HAP-1 (cell line): ENCODE data around the gene PRMT9.

ENCODE experiments used
- DNase-seq, 2 experiments: peaks; one replicate each; pipeline ENCODE4 v3.0.0-alpha.2; 2016 to 2020; ENCODE audit warnings: low spot score in 2 of 2
- H3K27me3 ChIP-seq: fragments of 250-450 bp; sonication (Bioruptor Pico); 2 replicates; pipeline ENCODE4 v1.5.1; 2020; ENCODE audit warnings: low read depth, mild to moderate bottlenecking, moderate library complexity
- H3K36me3 ChIP-seq: fragments of 250-450 bp; sonication (Bioruptor Pico); replicated peaks from 2 replicates; pipeline ENCODE4 v1.5.1; 2020; ENCODE audit warnings: mild to moderate bottlenecking
- H3K4me1 ChIP-seq: fragments of 250-450 bp; sonication (Bioruptor Pico); 2 replicates; pipeline ENCODE4 v1.5.1; 2020; ENCODE audit warnings: mild to moderate bottlenecking
- H3K4me3 ChIP-seq: fragments of 250-450 bp; sonication (Bioruptor Pico); 2 replicates; pipeline ENCODE4 v1.5.1; 2020; ENCODE audit warnings: mild to moderate bottlenecking, moderate library complexity
- H3K9me3 ChIP-seq: fragments of 250-450 bp; sonication (Bioruptor Pico); 2 replicates; pipeline ENCODE4 v1.5.1; 2020; ENCODE audit warnings: mild to moderate bottlenecking, moderate library complexity
- in situ Hi-C: fragments of 300-500 bp; cut with MboI; formaldehyde crosslinking; loops from 3 replicates; pipeline ENCODE4 v1.14.3; 2020; ENCODE audit warnings: low sequenced_read_pairs, inconsistent platforms, mixed read lengths

Gene PRMT9

DNA sequence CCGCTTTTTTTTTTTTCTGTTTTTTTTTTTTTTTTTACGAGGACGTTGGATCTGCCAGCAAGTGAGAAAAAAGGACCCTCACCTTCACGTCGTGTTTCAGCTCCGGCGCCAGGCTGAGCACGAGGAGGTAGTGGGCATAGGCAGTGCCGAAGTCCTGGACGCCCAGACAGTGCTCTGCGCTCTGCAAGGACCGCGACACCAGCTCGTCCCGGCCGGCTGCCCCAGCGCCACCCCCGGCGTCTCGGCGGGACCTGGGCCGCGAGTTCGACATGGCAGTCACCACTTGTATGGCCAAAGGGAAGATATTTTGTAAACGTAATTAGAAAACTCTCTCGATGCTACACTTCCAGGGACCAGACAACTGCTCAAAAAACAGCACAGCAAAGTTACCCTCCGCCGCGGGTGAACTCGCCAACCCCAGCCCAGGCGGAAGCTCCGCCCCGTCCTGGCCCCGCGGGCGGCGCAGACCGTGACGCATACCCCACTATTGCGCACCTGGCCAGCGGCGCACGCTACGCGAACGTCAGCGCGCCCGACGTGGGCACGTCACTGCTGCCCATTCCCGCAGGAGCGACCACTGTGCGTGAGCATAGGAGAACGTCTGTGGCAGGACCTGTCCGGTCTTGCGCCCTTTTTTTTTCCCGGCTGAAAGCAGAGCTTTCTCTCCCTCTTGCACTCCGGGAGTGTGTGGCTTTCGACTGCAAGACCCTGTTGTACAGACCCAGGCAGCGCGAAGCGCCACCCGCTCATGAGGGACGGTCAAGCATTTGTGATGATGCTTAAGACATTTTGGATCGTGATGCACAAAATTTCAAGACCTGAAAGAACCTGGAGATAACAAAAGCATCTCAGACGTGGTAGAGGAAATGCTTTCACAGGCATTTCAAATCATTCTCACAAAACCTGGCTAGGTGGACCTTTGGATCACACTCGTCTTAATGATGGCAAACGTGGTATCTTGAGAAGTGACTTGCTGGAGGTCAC is at the start of gene PRMT9:
PRMT9 (minus strand) TSS at position 447 of the 984 bp plus-strand sequence; CDS start at position 271, 176 bp downstream.
- peak within 1 kb of the TSS; percentile 81 for H3K4me3 ChIP-seq
- peak; percentile 87 to 93 for DNase-seq
- no peaks in the 10 kb centered on the region for H3K27me3 ChIP-seq
- in situ Hi-C loops = no loop called here
- no peaks in the 10 kb centered on the region for H3K36me3 ChIP-seq
- H3K4me1 ChIP-seq = peaks cover 12% of the 10 kb centered on the region
- H3K9me3 ChIP-seq = no peaks in the 10 kb centered on the region

DNA sequence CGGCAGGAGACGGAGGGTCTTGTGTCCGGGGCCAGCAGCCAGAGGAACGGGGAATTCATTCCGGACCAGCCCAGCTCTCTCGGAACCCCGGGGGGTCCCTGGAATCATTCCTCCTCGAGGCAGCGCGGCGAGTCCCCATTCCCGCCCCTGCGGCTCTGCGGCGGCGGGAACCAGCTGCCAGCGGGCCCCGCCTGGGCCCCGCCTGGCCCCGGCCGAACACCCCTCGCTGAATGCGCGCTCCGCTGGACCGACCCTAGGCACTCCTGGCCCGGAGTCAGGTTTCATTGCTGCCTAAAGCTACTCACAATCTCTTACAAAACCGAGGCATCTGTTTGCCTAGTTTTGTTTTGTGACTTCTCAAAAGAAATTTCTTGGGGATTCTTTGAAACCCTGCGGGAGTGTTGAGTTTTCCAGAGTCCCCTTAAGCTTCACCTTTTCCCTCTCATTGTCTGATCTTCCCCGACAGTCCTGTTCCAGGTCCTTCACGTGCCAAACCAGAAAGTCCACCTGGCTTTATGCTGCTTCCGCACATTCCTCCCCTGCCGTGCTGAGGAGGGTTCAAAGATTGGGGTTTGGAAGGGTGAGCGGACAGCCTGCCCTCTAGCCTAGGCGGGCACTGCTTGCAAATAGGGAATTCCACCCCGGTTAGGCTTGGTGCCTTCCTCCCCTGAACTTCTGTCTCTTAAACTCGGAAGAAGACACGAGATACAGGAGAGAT is 48.7 kb upstream of the PRMT9 start:
- in situ Hi-C loops = no loop called here
- H3K36me3 ChIP-seq = no peaks in the 10 kb centered on the region
- peak overlapping the region; percentile 75 for H3K4me3 ChIP-seq
- peak; percentile 32 to 65 for DNase-seq
- no peaks in the 10 kb centered on the region for H3K9me3 ChIP-seq
- no peaks in the 10 kb centered on the region for H3K27me3 ChIP-seq
- peaks cover 39% of the 10 kb centered on the region for H3K4me1 ChIP-seq

DNA sequence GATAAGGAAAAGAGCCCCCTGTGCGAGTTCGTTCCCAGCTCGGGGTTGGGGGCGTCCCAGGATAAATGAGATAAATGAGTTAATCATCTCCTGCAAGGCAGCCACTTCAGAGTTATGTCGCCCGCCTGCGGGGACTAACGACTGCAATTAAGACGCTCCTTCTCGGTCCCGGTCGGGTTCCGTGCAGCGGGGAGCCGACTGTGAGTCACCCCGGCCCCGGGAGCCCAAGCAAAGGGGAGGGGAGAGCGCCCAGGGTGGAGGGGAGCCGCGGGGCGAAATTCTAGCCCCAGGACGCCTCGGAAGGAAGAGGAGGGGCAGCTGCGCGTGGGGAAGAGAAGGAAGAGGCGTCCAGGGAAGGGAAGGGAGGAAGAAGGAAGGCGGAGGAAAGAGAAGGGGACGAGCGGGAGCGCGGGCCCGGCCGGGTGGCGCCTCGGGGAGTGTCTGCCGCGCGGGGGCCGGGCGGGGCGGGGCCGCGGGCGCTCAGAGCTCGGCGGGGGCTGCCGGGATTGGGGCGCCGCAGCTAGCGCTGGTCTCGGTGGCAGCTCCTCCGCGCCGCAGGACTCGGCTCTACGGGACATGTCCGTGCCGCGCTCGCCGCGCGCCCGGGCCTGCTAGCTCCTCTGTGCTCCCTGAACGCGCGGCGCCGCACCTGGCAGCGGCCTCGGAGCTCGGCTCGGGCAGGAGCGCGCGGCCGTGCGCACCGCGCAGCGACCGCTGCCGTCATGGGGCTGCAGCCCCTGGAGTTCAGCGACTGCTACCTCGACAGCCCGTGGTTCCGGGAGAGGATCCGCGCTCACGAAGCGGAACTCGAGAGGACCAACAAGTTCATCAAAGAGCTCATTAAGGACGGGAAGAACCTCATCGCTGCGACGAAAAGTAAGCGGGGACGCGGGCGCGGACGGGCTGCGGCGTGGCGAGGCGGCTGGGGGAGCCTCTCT is 47.9 kb upstream of the PRMT9 start, which contains the start of gene ARHGAP10:
ARHGAP10 (plus strand) TSS at position 509 of the 938 bp plus-strand sequence; CDS start at position 723, 214 bp downstream.
- peak; percentile 45 to 75 for DNase-seq
- Histone ChIP-seq H3K27me3 (no peaks in the 10 kb centered on the region), H3K4me1 (peaks cover 39% of the 10 kb centered on the region), H3K9me3 (no peaks in the 10 kb centered on the region), H3K4me3 (peak within 1 kb of the TSS; percentile 75), H3K36me3 (no peaks in the 10 kb centered on the region)
- in situ Hi-C loops = no loop called here

DNA sequence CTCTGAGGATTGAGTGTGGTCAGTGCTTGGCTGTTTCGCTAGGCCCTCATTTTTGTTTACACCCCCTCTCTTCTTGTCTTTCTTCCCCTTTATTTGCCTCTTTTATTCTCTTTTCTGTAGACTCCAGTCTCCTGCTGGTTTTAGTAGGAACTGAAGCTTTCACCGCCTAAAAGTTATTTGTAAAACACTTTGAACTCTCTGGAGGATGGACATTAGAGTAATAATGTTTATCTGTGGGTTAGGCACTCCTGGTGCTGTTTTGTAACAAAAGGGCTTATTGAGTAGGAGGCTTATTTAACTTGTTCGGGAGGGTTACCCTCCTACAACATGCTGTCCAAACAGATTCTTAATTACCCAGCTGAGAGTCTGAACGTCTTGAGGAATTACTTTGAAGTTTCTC is 46.4 kb upstream of the PRMT9 start:
- in situ Hi-C loops = no loop called here
- DNase-seq = no peak
- no peak overlapping the region for H3K4me3 ChIP-seq
- H3K27me3 ChIP-seq = no peaks in the 10 kb centered on the region
- H3K36me3 ChIP-seq = no peaks in the 10 kb centered on the region
- H3K9me3 ChIP-seq = no peaks in the 10 kb centered on the region
- H3K4me1 ChIP-seq = peaks cover 30% of the 10 kb centered on the region

DNA sequence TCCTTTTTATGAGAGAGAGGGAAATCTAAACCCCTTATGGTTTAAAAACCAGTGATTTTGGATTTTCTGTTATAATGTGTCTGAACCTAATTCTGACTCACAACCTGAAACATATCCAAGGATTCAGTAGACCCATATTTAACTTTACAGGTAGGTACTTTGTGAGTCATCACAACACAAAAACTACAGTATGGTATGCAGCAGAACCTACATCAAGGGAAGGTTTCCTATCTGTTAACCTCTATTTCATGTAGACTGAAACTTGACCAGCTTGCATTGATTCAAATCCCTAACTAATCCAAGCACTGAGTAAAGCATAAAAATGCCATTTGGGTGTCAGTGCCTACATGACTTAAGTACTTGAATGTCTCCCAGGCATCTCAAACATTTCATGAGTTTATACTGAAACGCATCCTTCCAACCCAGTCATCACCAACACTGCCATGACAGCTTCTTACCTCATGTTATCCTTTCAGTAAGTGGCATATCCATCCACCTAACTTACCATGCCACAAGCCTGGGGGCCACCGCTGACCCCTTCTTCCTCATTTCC is 43.6 kb upstream of the PRMT9 start:
- no peaks in the 10 kb centered on the region for H3K36me3 ChIP-seq
- H3K4me3 ChIP-seq = no peak overlapping the region
- in situ Hi-C loops = no loop called here
- H3K4me1 ChIP-seq = peaks cover 12% of the 10 kb centered on the region; the same call in 1 of the 2 replicates
- no peaks in the 10 kb centered on the region for H3K9me3 ChIP-seq
- no peak for DNase-seq
- H3K27me3 ChIP-seq = no peaks in the 10 kb centered on the region

DNA sequence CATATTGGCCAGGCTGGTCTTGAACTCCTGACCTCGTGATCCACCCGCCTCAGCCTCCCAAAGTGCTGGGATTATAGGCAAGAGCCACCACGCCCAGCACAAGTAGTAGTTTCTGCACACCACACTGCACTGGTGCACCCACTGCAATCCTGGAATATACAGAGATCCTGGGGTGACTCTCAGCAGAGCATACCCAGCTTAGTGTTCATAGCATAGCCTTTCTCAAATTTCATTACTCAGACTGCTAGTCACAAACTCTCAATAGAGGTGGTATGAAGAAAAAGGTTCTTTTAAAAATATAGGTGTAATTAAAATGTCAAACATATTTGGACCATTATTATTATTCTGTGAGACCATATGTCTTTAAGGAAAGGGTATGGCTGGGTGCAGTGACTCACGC is 41.7 kb upstream of the PRMT9 start:
- H3K4me3 ChIP-seq = no peak overlapping the region
- in situ Hi-C loops = no loop called here
- H3K9me3 ChIP-seq = no peaks in the 10 kb centered on the region
- H3K27me3 ChIP-seq = no peaks in the 10 kb centered on the region
- DNase-seq = no peak
- H3K36me3 ChIP-seq = no peaks in the 10 kb centered on the region
- H3K4me1 ChIP-seq = peaks cover 6% of the 10 kb centered on the region; the same call in 1 of the 2 replicates

DNA sequence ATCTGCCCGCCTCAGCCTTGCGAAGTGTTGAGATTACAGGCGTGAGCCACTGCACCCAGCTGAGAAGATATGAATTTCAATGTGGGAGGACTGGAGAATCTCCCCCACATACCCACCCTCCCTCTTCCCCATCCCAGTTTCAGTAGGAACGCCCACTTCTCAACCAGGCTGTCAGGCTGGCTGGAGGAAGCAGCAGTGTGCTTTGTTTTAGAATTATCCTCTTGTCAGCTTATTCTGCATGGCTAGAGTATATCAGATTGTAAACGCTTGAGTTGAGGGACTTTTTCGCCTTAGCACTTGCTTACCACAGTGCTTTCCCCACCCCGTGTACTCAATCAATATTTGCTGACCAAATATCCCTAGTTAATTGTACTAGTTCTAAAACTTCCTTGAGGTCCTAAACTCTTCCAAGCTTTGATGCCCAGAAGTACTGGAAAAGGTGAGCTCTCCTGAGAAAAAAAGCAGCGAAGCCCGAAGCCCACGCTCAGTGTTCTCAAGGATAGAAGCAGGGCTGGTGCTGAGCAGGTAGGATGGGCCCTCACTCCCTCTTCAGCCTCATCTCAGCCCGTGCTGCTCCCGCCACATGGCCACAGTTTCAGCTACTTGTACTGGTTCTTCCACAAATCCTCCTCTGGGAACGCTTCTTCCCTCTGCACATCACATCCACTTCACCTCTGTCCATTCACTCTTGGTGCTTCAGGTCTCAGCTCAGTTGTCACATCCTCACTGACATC is 40.7 kb upstream of the PRMT9 start:
- Histone ChIP-seq H3K4me1 (no peaks in the 10 kb centered on the region), H3K36me3 (no peaks in the 10 kb centered on the region), H3K9me3 (no peaks in the 10 kb centered on the region), H3K4me3 (no peak overlapping the region), H3K27me3 (no peaks in the 10 kb centered on the region)
- in situ Hi-C loops = no loop called here
- DNase-seq = no peak

DNA sequence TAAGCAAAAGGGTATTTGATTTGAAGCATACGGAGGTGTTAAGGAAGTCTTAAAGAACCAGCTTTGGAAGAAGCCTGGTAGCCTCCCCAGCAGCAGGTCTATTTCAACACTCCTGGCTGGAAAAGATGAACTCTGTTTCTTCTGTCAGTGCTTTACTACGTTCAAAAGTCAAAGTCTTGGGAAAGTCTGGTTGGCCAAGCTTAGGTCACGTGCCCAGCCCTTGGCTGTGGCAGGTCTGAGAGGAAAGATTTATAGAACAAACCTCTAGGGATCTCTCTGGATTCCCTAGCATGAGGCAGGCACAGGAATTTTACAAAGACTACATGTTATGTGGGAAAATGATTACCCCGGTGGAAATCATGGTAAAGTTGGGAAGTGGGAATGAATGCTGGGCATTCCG is 39.4 kb upstream of the PRMT9 start:
- Histone ChIP-seq H3K9me3 (no peaks in the 10 kb centered on the region), H3K36me3 (no peaks in the 10 kb centered on the region), H3K4me1 (no peaks in the 10 kb centered on the region), H3K27me3 (no peaks in the 10 kb centered on the region), H3K4me3 (no peak overlapping the region)
- in situ Hi-C loops = no loop called here
- no peak for DNase-seq

DNA sequence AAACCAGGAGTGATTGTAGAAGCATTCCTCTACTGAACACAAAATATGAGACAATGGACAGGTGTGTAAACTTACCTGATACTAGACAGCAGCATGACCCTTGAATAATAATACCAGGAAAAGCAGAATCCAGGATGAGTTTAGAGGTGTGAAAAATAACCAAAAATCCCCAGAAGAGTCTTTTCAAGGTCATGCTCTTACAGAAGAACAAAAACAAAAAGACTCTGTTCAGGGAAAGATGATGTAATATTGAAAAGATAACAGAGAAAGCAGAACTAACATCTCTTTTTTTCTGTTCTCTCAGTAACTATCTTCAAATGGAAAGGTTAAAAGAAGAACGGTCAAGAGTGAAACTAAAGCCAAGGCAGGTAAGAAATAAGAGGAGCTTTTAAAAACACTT is 33.9 kb upstream of the PRMT9 start:
- in situ Hi-C loops = no loop called here
- no peak for DNase-seq
- Histone ChIP-seq H3K4me1 (peaks cover 6% of the 10 kb centered on the region; the same call in 1 of the 2 replicates), H3K36me3 (no peaks in the 10 kb centered on the region), H3K9me3 (no peaks in the 10 kb centered on the region), H3K27me3 (no peaks in the 10 kb centered on the region), H3K4me3 (no peak overlapping the region)

DNA sequence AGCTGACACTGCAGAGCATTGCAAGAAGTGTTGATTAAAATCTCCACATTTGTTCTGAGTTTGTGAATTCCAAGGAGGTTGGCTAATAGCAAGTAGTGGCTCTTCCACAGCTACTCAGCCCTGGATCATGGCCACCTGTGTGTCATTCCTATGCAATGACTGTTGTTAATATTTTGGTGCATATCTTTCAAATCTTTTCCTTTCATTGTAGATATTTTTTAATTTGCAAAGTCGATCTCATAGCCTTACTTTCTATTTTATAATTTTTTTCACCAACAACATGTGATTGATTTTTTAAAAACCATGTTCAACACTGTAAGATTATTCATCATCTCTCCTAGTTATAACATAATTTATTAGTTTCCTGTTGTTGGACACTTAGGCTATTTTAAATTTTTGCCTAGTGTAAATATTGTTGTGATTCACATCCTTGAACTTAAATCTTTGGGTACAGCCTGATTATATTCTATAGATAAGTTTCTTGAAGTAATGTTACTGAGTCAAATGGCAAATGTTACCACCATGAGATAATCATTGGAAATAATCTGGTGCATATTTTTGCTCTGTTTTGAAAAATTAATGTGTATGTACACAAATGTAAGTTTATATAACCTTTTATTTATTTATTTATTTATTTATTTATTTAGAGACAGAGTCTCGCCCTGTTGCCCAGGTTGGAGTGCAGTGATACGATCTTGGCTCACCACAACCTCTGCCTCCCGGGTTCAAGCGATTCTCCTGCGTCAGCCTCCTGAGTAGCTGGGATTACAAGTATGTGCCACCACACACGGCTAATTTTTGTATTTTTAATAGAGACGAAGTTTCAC is 30.8 kb upstream of the PRMT9 start:
- DNase-seq = no peak
- in situ Hi-C loops = no loop called here
- no peaks in the 10 kb centered on the region for H3K27me3 ChIP-seq
- no peaks in the 10 kb centered on the region for H3K9me3 ChIP-seq
- H3K36me3 ChIP-seq = no peaks in the 10 kb centered on the region
- no peak overlapping the region for H3K4me3 ChIP-seq
- H3K4me1 ChIP-seq = peaks cover 6% of the 10 kb centered on the region; the same call in 1 of the 2 replicates

DNA sequence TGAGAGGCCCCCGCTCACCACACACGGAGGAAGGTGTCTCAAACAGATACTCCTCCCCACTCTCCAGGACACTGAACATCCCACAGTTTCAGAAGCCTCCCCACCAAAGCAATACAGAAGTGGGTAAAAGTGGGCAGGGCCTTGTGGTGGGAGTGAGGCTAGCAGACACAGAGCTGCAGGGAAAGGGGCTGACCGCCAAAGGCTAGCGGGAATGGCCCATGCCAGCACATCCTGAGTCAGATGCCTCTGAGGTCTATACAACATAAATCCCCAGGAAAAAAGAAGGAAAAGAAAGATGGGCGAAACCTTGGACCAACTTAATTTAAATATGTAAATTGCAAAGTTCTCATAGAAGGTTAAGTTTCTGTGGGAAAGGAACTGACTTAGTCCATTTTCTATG is 26.0 kb upstream of the PRMT9 start:
- peaks cover 4% of the 10 kb centered on the region; the same call in 1 of the 2 replicates for H3K4me1 ChIP-seq
- H3K36me3 ChIP-seq = no peaks in the 10 kb centered on the region
- no peak for DNase-seq
- no peaks in the 10 kb centered on the region for H3K9me3 ChIP-seq
- H3K27me3 ChIP-seq = no peaks in the 10 kb centered on the region
- no peak overlapping the region for H3K4me3 ChIP-seq
- in situ Hi-C loops = loop anchor here (10.0 kb wide), 1 partner anchor 155 kb away; no protein-coding TSS in a partner anchor
